ENCODE results near the gene FAM177A1.

FAM177A1 gene

GRCh38 chr14:35072226-35072625 is 26.2 kb downstream of the FAM177A1 start (continued):
- TF ChIP-seq MYNN (tag by site-specific recombination; IDR thresholded peaks at IDR 0.05; ENCODE audit: borderline replicate concordance), result no peak

GRCh38 chr14:35073486-35073885 is 27.4 kb downstream of the FAM177A1 start:
- H3K27ac ChIP-seq (ENCODE audit: extremely low read depth, low read depth, low read length), result no peak overlapping the region
- ChIA-PET POLR2A (no interaction called here), CTCF (no interaction called here)
- H3K4me1 ChIP-seq (ENCODE audit: control insufficient read depth, insufficient read depth, low read length), result no peaks in the 10 kb centered on the region
- no peak overlapping the region for H3K4me3 ChIP-seq (ENCODE audit: low read depth, low read length)
- TF ChIP-seq ZNF324 (tag by site-specific recombination; IDR thresholded peaks at IDR 0.05) (no peak), ZNF404 (tag by site-specific recombination; IDR thresholded peaks at IDR 0.05) (no peak)
- peaks cover 3 to 8% of the 10 kb centered on the region in 2 experiments; a peak in 2 of 3 replicates for H3K36me3 ChIP-seq (ENCODE audit: control insufficient read depth in 2 of 2, insufficient read depth in 1 of 2, low read length in 2 of 2)
- H3K9me3 ChIP-seq (ENCODE audit: control insufficient read depth, insufficient read depth, low read depth, low read length), result no peaks in the 10 kb centered on the region

GRCh38 chr14:35078082-35078481 is 32.0 kb downstream of the FAM177A1 start:
- no peak overlapping the region for H3K4me3 ChIP-seq (ENCODE audit: low read depth, low read length)
- ChIA-PET CTCF (no interaction called here), POLR2A (no interaction called here)
- H3K27ac ChIP-seq (ENCODE audit: extremely low read depth, low read depth, low read length), result no peak overlapping the region
- no peaks in the 10 kb centered on the region for H3K4me1 ChIP-seq (ENCODE audit: control insufficient read depth, insufficient read depth, low read length)
- TF ChIP-seq ZNF292 (tag by site-specific recombination; IDR thresholded peaks at IDR 0.05; ENCODE audit: borderline replicate concordance, low read depth) (no peak), WT1 (tag by site-specific recombination; IDR thresholded peaks at IDR 0.05) (no peak), GLI2 (tag by site-specific recombination; IDR thresholded peaks at IDR 0.05; ENCODE audit: borderline replicate concordance, low read depth) (no peak), ZSCAN30 (tag by site-specific recombination; IDR thresholded peaks at IDR 0.05) (no peak), ZNF133 (tag by site-specific recombination; IDR thresholded peaks at IDR 0.05) (no peak), ZNF747 (tag by site-specific recombination; IDR thresholded peaks at IDR 0.05) (no peak), ZNF24 (tag by site-specific recombination; IDR thresholded peaks at IDR 0.05) (no peak), ZNF449 (tag by site-specific recombination; IDR thresholded peaks at IDR 0.05) (no peak), ZNF341 (tag by site-specific recombination; IDR thresholded peaks at IDR 0.05; ENCODE audit: low read depth) (no peak), SETDB1 (IDR thresholded peaks at IDR 0.05; ENCODE audit: insufficient read length, low read length) (no peak), ZNF280C (tag by site-specific recombination; IDR thresholded peaks at IDR 0.05) (no peak), ZSCAN16 (tag by site-specific recombination; IDR thresholded peaks at IDR 0.05) (no peak), KLF7 (tag by site-specific recombination; IDR thresholded peaks at IDR 0.05; ENCODE audit: borderline replicate concordance) (no peak), ZNF677 (tag by site-specific recombination; IDR thresholded peaks at IDR 0.05) (no peak), ZNF837 (tag by site-specific recombination; IDR thresholded peaks at IDR 0.05) (no peak), ZSCAN5A (tag by site-specific recombination; IDR thresholded peaks at IDR 0.05) (no peak), ZNF76 (tag by site-specific recombination; IDR thresholded peaks at IDR 0.05; ENCODE audit: borderline replicate concordance, low read depth) (no peak), ZNF561 (tag by site-specific recombination; IDR thresholded peaks at IDR 0.05; ENCODE audit: borderline replicate concordance) (no peak), BCL11B (tag by site-specific recombination; IDR thresholded peaks at IDR 0.05; ENCODE audit: low read depth) (no peak), MZF1 (tag by site-specific recombination; IDR thresholded peaks at IDR 0.05; ENCODE audit: borderline replicate concordance) (no peak)
- no peaks in the 10 kb centered on the region for H3K9me3 ChIP-seq (ENCODE audit: control insufficient read depth, insufficient read depth, low read depth, low read length)
- peaks cover 12 to 22% of the 10 kb centered on the region in 2 experiments for H3K36me3 ChIP-seq (ENCODE audit: control insufficient read depth in 2 of 2, insufficient read depth in 1 of 2, low read length in 2 of 2)
